K562 (cell line): ENCODE data around the gene CD300A. TPM values are rescaled to one million over a fixed set of nuclear protein-coding genes. Genes with fewer than 3 reads are reported as not detected.

Source experiments
- ATAC-seq: fragments of 200-7000 bp; cut with Tn5 transposase; 3 replicates; pipeline ENCODE4 v1.9.1; 2020; ENCODE audit warnings: moderate library complexity
- BruUV-seq: library from RNA; stranded (reverse); fragments of 400-500 nt; replicated peaks from 2 replicates; lab custom pipeline; 2021; lab: Mats Ljungman, UMichigan
- CTCF ChIA-PET: fragments of 300-600 bp; formaldehyde crosslinking; extraction: SDS; loops from one replicate; lab custom pipeline; 2021; ENCODE audit warnings: low intra/inter-chr PET ratio; lab: Yijun Ruan, JAX
- POLR2A ChIA-PET: fragments of 300-600, 350-650 bp; sonication (Branson Sonifier 250); formaldehyde crosslinking; extraction: SDS; loops from one replicate; lab custom pipeline; 2021; ENCODE audit warnings: antibody characterized with exemption, inconsistent platforms; lab: Yijun Ruan, JAX
- DNase-seq, 4 experiments: peaks; one replicate each; pipeline versions ENCODE4 v3.0.0 to v3.0.0-alpha.2; 2011 to 2018; ENCODE audit warnings: low spot score in 3 of 4, mixed read lengths in 3 of 4; ENCODE audit errors: extremely low read depth in 1 of 4
- FAIRE-seq: peaks from 2 replicates; lab custom pipeline; 2011; peaks lifted over from hg19 to GRCh38; lab: Jason Lieb, UNC
- H2AFZ ChIP-seq: 2 replicates; pipeline ENCODE4 v1.6.0; 2011; ENCODE audit warnings: low read depth, low read length, control low read depth, inconsistent platforms
- H3K27ac ChIP-seq: fragments of 200-600 bp; 3 replicates; pipeline ENCODE4 v1.8.0; 2011; ENCODE audit warnings: low read depth, mild to moderate bottlenecking, control low read depth, inconsistent platforms, low read length, moderate library complexity, mixed read lengths; ENCODE audit errors: extremely low read depth
- H3K27me3 ChIP-seq, 2 experiments: fragments of 300-600 bp in 1 of 2; 2 replicates in 1 of 2; 3 replicates in 1 of 2; pipeline versions ENCODE4 v1.6.0 to v1.8.0; 2011; ENCODE audit warnings: inconsistent platforms in 2 of 2, low read length in 2 of 2, mild to moderate bottlenecking in 1 of 2, mixed read lengths in 1 of 2, moderate library complexity in 1 of 2; ENCODE audit not compliant: control insufficient read depth in 2 of 2, insufficient read depth in 2 of 2
- H3K36me3 ChIP-seq: fragments of 300-600 bp; 3 replicates; pipeline ENCODE4 v1.8.0; 2011; ENCODE audit warnings: mild to moderate bottlenecking, low read length, inconsistent platforms; ENCODE audit not compliant: control insufficient read depth, insufficient read depth
- H3K4me1 ChIP-seq, 2 experiments: fragments of 200-600 bp in 1 of 2; replicated peaks in 1 of 2; 2 replicates in 1 of 2; 3 replicates in 1 of 2; pipeline versions ENCODE4 v1.5.1 to v1.8.0; 2011; ENCODE audit warnings: inconsistent platforms in 2 of 2, low read length in 2 of 2, mild to moderate bottlenecking in 1 of 2, mixed read lengths in 1 of 2, moderate library complexity in 1 of 2; ENCODE audit not compliant: control insufficient read depth in 2 of 2, insufficient read depth in 2 of 2
- H3K4me2 ChIP-seq: 2 replicates; pipeline ENCODE4 v1.6.1; 2011; ENCODE audit warnings: low read length, control low read depth, inconsistent platforms, mixed read lengths; ENCODE audit not compliant: insufficient read depth
- H3K4me3 ChIP-seq: fragments of 200-600 bp; sonication (generic), shearing (Covaris generic); 2 replicates; pipeline ENCODE4 v1.5.1; 2016; ENCODE audit warnings: control low read depth, inconsistent platforms
- H3K79me2 ChIP-seq: fragments of 200-600 bp; 3 replicates; pipeline ENCODE4 v1.8.0; 2011; ENCODE audit warnings: low read length, inconsistent platforms; ENCODE audit not compliant: control insufficient read depth, insufficient read depth
- H3K9ac ChIP-seq, 2 experiments: 2 replicates each; pipeline versions ENCODE4 v1.6.0 to v1.6.1; 2011; ENCODE audit warnings: low read depth in 2 of 2, low read length in 2 of 2, control low read depth in 1 of 2, inconsistent platforms in 1 of 2, mild to moderate bottlenecking in 1 of 2, mixed read lengths in 1 of 2; ENCODE audit not compliant: insufficient read depth in 1 of 2
- H3K9me1 ChIP-seq: one replicate; pipeline ENCODE4 v1.6.0; 2011; ENCODE audit warnings: inconsistent platforms, mild to moderate bottlenecking, low read length, moderate library complexity; ENCODE audit not compliant: control insufficient read depth, insufficient read depth
- H3K9me3 ChIP-seq: replicated peaks from 2 replicates; pipeline ENCODE4 v1.5.1; 2011; ENCODE audit warnings: low read depth, low read length, inconsistent platforms; ENCODE audit not compliant: control insufficient read depth, insufficient read depth
- H4K20me1 ChIP-seq: replicated peaks from 2 replicates; pipeline ENCODE4 v1.6.1; 2011; ENCODE audit warnings: low read length, inconsistent platforms, mixed read lengths; ENCODE audit not compliant: control insufficient read depth, insufficient read depth
- E4F1 ChIP-seq: fragments of 250-450 bp; sonication (Bioruptor Pico); IDR thresholded peaks from 2 replicates; pipeline ENCODE4 v1.5.0; 2021; ENCODE audit warnings: mild to moderate bottlenecking, borderline replicate concordance
- MXI1 ChIP-seq: IDR thresholded peaks from 2 replicates; pipeline ENCODE4 v1.6.1; 2011; ENCODE audit warnings: low read depth, mild to moderate bottlenecking, improper control_type of control experiment, low read length
- NR4A1 ChIP-seq, 2 experiments: fragments of 250-450 bp in 1 of 2; fragments of 450-650 bp in 1 of 2; sonication (Bioruptor Pico) in 1 of 2; IDR thresholded peaks; 2 replicates each; pipeline versions ENCODE4 v1.4.0 to v1.6.1; 2016 to 2020; ENCODE audit warnings: mild to moderate bottlenecking in 2 of 2, missing compliant biosample characterization in 1 of 2, missing genetic modification characterization in 1 of 2, moderate library complexity in 1 of 2
- POLR2A ChIP-seq: fragments of 450-650 bp; conservative IDR thresholded peaks from 2 replicates; pipeline ENCODE4 v1.6.1; 2016
- SNAPC5 ChIP-seq: fragments of 250-450 bp; sonication (Bioruptor Pico); IDR thresholded peaks from 2 replicates; pipeline ENCODE4 v1.8.0; 2021; ENCODE audit warnings: moderate library complexity, mild to moderate bottlenecking, inconsistent platforms
- TGIF2 ChIP-seq: sonication (generic); formaldehyde crosslinking; IDR thresholded peaks from 2 replicates; pipeline ENCODE4 v1.8.1; 2022; ENCODE audit warnings: mild to moderate bottlenecking, missing genetic modification reagents, moderate library complexity
- YBX1 ChIP-seq: fragments of 450-650 bp; IDR thresholded peaks from 2 replicates; pipeline ENCODE4 v1.7.1; 2016; ENCODE audit warnings: mild to moderate bottlenecking
- WGBS: fragments of 100-300 bp; shearing (Covaris generic); methylation state at CpG from one replicate; pipeline ENCODE4 v1.1.6; 2016; ENCODE audit warnings: low coverage, mixed read lengths; ENCODE audit not compliant: insufficient coverage; ENCODE audit errors: missing lambda C conversion rate; 5-methylcytosine and 5-hydroxymethylcytosine counted together
- in situ Hi-C: fragments of 300-500 bp; cut with MboI; formaldehyde crosslinking; loops from 4 replicates; pipeline ENCODE4 v1.15.0; 2018; ENCODE audit warnings: inconsistent platforms, mixed read lengths
- intact Hi-C: fragments of 100-400 bp; cut with micrococcal nuclease; formaldehyde crosslinking; loops from 2 replicates; pipeline ENCODE4 v1.14.2; 2022
- polyA plus RNA-seq, 8 experiments: library from polyadenylated mRNA; depleted of rRNA in 4 of 8; stranded (reverse) in 5 of 8; unstranded in 3 of 8; fragments of >200 nt; fragmentation: Nextera tagmentation in 2 of 8; fragmentation: Illumina TruSeq in 1 of 8; extraction: Ambion mirVana in 2 of 8; extraction: Trizol in 1 of 8; gene quantifications; 2 replicates each; pipeline versions ENCODE4 v1.2.1 to v1.2.3, GENCODE V29; 2011 to 2014; ENCODE audit warnings: inconsistent platforms in 1 of 8, missing spikeins in 1 of 8
- total RNA-seq, 7 experiments: library from RNA; depleted of rRNA in 6 of 7; stranded (reverse); fragments of >200 nt in 6 of 7; fragmentation: Illumina TruSeq in 2 of 7; extraction: Trizol in 2 of 7; gene quantifications; 2 replicates each; pipeline versions ENCODE4 v1.2.1 to v1.2.3, GENCODE V29; 2011 to 2021; ENCODE audit warnings: low replicate concordance in 1 of 7
- TF ChIP-seq, protein P1 (sequence below), 2 experiments: fragments of 450-650 bp in 1 of 2; sonication (generic) in 1 of 2; formaldehyde crosslinking in 1 of 2; IDR thresholded peaks; 2 replicates each; pipeline versions ENCODE4 v1.7.1 to v1.9.0; 2016 to 2022; ENCODE audit warnings: inconsistent platforms in 1 of 2, mild to moderate bottlenecking in 1 of 2, missing genetic modification reagents in 1 of 2

CD300A gene
- total and polyA plus RNA-seq, 9 of the 15 experiments (the other 6 are each of a cell fraction or from before 2014, with no cell fraction given), result 0.21 to 1.7 (median 0.41) TPM; not detected in 1

DNA sequence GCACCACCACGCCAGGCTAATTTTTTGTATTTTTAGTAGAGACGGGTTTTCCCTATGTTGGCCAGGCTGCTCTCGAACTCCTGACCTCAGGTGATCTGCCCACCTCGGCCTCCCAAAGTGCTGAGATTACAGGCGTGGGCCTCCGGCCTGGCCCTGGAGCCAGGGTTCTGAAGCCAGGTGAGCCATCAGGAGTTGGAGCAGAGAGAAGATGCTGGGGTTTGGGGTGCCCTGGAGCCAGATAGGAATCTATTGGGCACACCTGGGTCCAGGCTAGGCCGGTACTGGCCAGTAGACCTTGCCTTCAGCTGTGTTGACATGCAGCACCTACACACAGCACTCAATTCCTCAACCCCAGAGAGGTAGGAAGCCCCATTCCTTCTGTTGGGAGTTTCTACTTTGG is 5.4 kb upstream of the CD300A start:
- no TSS peak for BruUV-seq
- Histone ChIP-seq H3K79me2 (no peaks in the 10 kb centered on the region), H3K4me2 (no peak overlapping the region), H3K27ac (no peak overlapping the region), H4K20me1 (no peaks in the 10 kb centered on the region), H3K36me3 (no peaks in the 10 kb centered on the region), H3K9me3 (no peaks in the 10 kb centered on the region; the same call in 1 of the 2 replicates), H3K4me1 (peaks cover 18 to 30% of the 10 kb centered on the region in 2 experiments), H3K9me1 (no peaks in the 10 kb centered on the region), H2AFZ (no peak overlapping the region), H3K9ac (no peak overlapping the region), H3K27me3 (peaks cover 0 to 6% of the 10 kb centered on the region in 2 experiments; a peak in 2 of 5 replicates), H3K4me3 (no peak overlapping the region)
- in situ Hi-C loops, result no loop called here
- TF ChIP-seq YBX1 (no peak), NR4A1 (CRISPR knock-in tag; IDR thresholded peaks at IDR 0.05) (no peak), NR4A1 (tag; IDR thresholded peaks at IDR 0.05) (no peak), POLR2A (no peak), TGIF2 (no peak), E4F1 (CRISPR knock-in tag) (no peak), SNAPC5 (no peak), MXI1 (no peak)
- TF ChIP-seq, protein P1, sequence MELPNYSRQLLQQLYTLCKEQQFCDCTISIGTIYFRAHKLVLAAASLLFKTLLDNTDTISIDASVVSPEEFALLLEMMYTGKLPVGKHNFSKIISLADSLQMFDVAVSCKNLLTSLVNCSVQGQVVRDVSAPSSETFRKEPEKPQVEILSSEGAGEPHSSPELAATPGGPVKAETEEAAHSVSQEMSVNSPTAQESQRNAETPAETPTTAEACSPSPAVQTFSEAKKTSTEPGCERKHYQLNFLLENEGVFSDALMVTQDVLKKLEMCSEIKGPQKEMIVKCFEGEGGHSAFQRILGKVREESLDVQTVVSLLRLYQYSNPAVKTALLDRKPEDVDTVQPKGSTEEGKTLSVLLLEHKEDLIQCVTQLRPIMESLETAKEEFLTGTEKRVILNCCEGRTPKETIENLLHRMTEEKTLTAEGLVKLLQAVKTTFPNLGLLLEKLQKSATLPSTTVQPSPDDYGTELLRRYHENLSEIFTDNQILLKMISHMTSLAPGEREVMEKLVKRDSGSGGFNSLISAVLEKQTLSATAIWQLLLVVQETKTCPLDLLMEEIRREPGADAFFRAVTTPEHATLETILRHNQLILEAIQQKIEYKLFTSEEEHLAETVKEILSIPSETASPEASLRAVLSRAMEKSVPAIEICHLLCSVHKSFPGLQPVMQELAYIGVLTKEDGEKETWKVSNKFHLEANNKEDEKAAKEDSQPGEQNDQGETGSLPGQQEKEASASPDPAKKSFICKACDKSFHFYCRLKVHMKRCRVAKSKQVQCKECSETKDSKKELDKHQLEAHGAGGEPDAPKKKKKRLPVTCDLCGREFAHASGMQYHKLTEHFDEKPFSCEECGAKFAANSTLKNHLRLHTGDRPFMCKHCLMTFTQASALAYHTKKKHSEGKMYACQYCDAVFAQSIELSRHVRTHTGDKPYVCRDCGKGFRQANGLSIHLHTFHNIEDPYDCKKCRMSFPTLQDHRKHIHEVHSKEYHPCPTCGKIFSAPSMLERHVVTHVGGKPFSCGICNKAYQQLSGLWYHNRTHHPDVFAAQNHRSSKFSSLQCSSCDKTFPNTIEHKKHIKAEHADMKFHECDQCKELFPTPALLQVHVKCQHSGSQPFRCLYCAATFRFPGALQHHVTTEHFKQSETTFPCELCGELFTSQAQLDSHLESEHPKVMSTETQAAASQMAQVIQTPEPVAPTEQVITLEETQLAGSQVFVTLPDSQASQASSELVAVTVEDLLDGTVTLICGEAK (IDR thresholded peaks at IDR 0.05), result no peak
- TF ChIP-seq, protein P1 (CRISPR knock-in tag; IDR thresholded peaks at IDR 0.05), result no peak
- DNase-seq (no peak), ATAC-seq (no peak), FAIRE-seq (no peak)
- CTCF ChIA-PET, result no interaction called here
- intact Hi-C loops, result no loop called here
- POLR2A ChIA-PET, result interaction anchor here (0.7 to 1.0 kb wide), 2 partner anchors 29 to 250 kb away, joined by 3 read pairs; no protein-coding TSS in a partner anchor
- 37% methylated on average over 7 of the region's 7 CpGs for WGBS
